Measurements from ENCODE around the gene UCP3.

DNA sequence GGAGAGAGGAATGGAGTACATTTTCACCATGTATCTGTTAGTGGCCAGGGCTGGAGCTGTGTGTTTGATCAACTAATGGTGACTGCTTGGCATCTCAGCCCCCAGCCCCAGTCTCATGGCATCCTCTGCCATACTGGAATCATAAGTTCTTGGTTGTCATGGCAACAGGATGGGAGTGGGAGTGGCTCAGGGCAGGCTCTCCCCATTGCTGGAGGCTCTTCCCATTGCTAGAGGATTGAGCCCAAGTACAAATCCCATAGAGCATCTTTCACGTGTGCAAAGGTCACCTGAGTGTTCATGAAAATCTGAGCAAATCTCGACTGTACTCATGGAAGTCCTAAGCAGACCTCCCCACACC is 43.1 kb downstream of the UCP3 start:
- no peak for TF ChIP-seq POLR2A (IDR thresholded peaks at IDR 0.05; ENCODE audit: low read length)
- TF ChIP-seq GATA1 (IDR thresholded peaks at IDR 0.05; ENCODE audit: low read depth, low read length): no peak

Data from erythroblast (primary cell).